22Rv1 (cell line): ENCODE measurements around the gene ATP8B4.

Experiments
- H3K27ac ChIP-seq: fragments of 450-650 bp; 2 replicates; pipeline ENCODE4 v1.5.1; 2017
- CTCF ChIP-seq: fragments of 450-650 bp; IDR thresholded peaks from 2 replicates; pipeline ENCODE4 v1.5.1; 2017; ENCODE audit warnings: mild to moderate bottlenecking
- ZFX ChIP-seq: fragments of 450-650 bp; IDR thresholded peaks from 2 replicates; pipeline ENCODE4 v1.6.1; 2017; ENCODE audit warnings: antibody characterized with exemption, borderline replicate concordance

The ATP8B4 gene

GRCh38 chr15:49826640-49827234, 292.3 kb downstream of the ATP8B4 start:
- TF ChIP-seq ZFX (no peak), CTCF (no peak)

GRCh38 chr15:49824775-49825099, 294.3 kb downstream of the ATP8B4 start:
- H3K27ac ChIP-seq = no peak overlapping the region

More at GRCh38 chr15:49826640-49827234, 292.3 kb downstream of the ATP8B4 start:
- no peak overlapping the region for H3K27ac ChIP-seq

GRCh38 chr15:49823987-49824774, 294.9 kb downstream of the ATP8B4 start:
- H3K27ac ChIP-seq = no peak overlapping the region
- TF ChIP-seq ZFX = no peak
- no peak for TF ChIP-seq CTCF

More at GRCh38 chr15:49824775-49825099, 294.3 kb downstream of the ATP8B4 start:
- TF ChIP-seq CTCF (no peak), ZFX (no peak)

GRCh38 chr15:49817100-49817499, 301.9 kb downstream of the ATP8B4 start:
- H3K27ac ChIP-seq = no peak overlapping the region
- TF ChIP-seq CTCF (no peak), ZFX (no peak)

GRCh38 chr15:49815950-49816349, 303.1 kb downstream of the ATP8B4 start:
- no peak for TF ChIP-seq CTCF
- no peak overlapping the region for H3K27ac ChIP-seq

GRCh38 chr15:49815526-49815925, 303.5 kb downstream of the ATP8B4 start:
- H3K27ac ChIP-seq = no peak overlapping the region
- TF ChIP-seq ZFX (no peak), CTCF (no peak)

GRCh38 chr15:49814709-49815108, 304.3 kb downstream of the ATP8B4 start:
- TF ChIP-seq ZFX (no peak), CTCF (no peak)
- no peak overlapping the region for H3K27ac ChIP-seq
